ENCODE results near the gene CNTNAP2. TPM values are rescaled to one million over a fixed set of nuclear protein-coding genes. Genes with fewer than 3 reads are reported as not detected.

The CNTNAP2 gene
- total RNA-seq, 1 donor from 2014 or later, result 0.59 TPM

GRCh38 chr7:148163246-148163645 lies 2046.6 kb downstream of the CNTNAP2 start:
- TF ChIP-seq CTCF (IDR thresholded peaks at IDR 0.05), result no peak
- intact Hi-C loops (cut with DNase I), result no loop called here
- H3K27ac ChIP-seq, result no peak overlapping the region
- no peak overlapping the region for H3K4me3 ChIP-seq
- no peaks in the 10 kb centered on the region for H3K27me3 ChIP-seq (ENCODE audit: low read depth)
- H3K4me1 ChIP-seq, result no peaks in the 10 kb centered on the region
- no peaks in the 10 kb centered on the region for H3K36me3 ChIP-seq
- no peak for DNase-seq
- ATAC-seq, result no peak
- no peaks in the 10 kb centered on the region for H3K9me3 ChIP-seq

GRCh38 chr7:148172920-148173319 lies 2056.3 kb downstream of the CNTNAP2 start:
- Histone ChIP-seq H3K4me1 (no peaks in the 10 kb centered on the region), H3K9me3 (no peaks in the 10 kb centered on the region), H3K4me3 (no peak overlapping the region), H3K36me3 (no peaks in the 10 kb centered on the region), H3K27ac (no peak overlapping the region), H3K27me3 (ENCODE audit: low read depth) (no peaks in the 10 kb centered on the region)
- TF ChIP-seq CTCF (IDR thresholded peaks at IDR 0.05), result no peak
- intact Hi-C loops (cut with DNase I), result no loop called here
- ATAC-seq, result no peak
- no peak for DNase-seq

DNA sequence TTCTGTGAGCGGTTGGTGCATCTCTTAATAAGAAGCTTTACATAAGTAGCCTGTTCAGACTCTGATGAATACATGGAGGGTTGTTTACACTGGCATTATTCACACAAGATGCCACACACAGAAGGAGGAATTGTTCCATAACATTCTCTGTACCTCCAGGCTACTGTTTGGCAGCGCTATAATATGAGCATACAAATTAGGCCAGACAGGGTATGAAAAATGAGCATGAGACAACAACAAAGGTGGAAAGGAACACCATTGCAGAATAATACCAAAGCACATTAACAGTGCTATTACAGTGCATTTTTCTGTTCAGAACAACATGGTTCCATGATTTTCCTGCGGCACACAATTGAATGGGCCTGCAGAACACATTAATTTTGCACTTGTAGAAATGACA lies 2056.8 kb downstream of the CNTNAP2 start:
- H3K27ac ChIP-seq, result no peak overlapping the region
- intact Hi-C loops (cut with DNase I), result no loop called here
- no peak for TF ChIP-seq CTCF (IDR thresholded peaks at IDR 0.05)
- H3K9me3 ChIP-seq, result no peaks in the 10 kb centered on the region
- no peak overlapping the region for H3K4me3 ChIP-seq
- H3K36me3 ChIP-seq, result no peaks in the 10 kb centered on the region
- DNase-seq, result no peak
- no peaks in the 10 kb centered on the region for H3K27me3 ChIP-seq (ENCODE audit: low read depth)
- H3K4me1 ChIP-seq, result no peaks in the 10 kb centered on the region
- ATAC-seq, result no peak

GRCh38 chr7:148174376-148174775 lies 2057.8 kb downstream of the CNTNAP2 start:
- no peak for TF ChIP-seq CTCF (IDR thresholded peaks at IDR 0.05)
- Histone ChIP-seq H3K27ac (no peak overlapping the region), H3K4me1 (no peaks in the 10 kb centered on the region), H3K36me3 (no peaks in the 10 kb centered on the region), H3K27me3 (ENCODE audit: low read depth) (no peaks in the 10 kb centered on the region), H3K9me3 (no peaks in the 10 kb centered on the region), H3K4me3 (no peak overlapping the region)
- ATAC-seq, result no peak
- DNase-seq, result no peak
- intact Hi-C loops (cut with DNase I), result no loop called here

DNA sequence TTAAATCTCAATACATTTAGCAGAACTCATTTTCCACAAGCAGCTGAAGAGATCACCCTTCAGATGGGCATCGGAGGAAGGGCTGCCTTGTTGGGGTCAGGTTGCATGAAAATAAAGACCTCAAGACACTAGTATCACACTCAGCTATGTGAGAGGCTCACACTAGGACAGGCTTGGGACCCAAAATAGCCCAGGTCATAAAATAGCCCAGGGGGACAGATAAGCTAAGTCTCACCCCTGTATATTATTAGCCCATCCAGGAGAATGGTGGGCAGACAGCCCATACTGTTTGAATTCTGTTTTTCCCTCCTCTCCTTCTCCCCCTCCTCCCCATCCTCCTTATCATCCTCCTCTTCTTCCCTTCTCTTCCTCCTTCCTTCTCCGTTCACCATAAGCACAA lies 2058.9 kb downstream of the CNTNAP2 start:
- intact Hi-C loops (cut with DNase I), result no loop called here
- no peak for DNase-seq
- Histone ChIP-seq H3K4me3 (no peak overlapping the region), H3K4me1 (no peaks in the 10 kb centered on the region), H3K27me3 (ENCODE audit: low read depth) (no peaks in the 10 kb centered on the region), H3K27ac (no peak overlapping the region), H3K36me3 (no peaks in the 10 kb centered on the region), H3K9me3 (no peaks in the 10 kb centered on the region)
- TF ChIP-seq CTCF (IDR thresholded peaks at IDR 0.05), result no peak
- ATAC-seq, result no peak

GRCh38 chr7:148177972-148178371 lies 2061.4 kb downstream of the CNTNAP2 start:
- intact Hi-C loops (cut with DNase I), result no loop called here
- no peaks in the 10 kb centered on the region for H3K9me3 ChIP-seq
- H3K27me3 ChIP-seq (ENCODE audit: low read depth), result no peaks in the 10 kb centered on the region
- no peaks in the 10 kb centered on the region for H3K36me3 ChIP-seq
- no peak for TF ChIP-seq CTCF (IDR thresholded peaks at IDR 0.05)
- H3K4me3 ChIP-seq, result no peak overlapping the region
- no peaks in the 10 kb centered on the region for H3K4me1 ChIP-seq
- H3K27ac ChIP-seq, result no peak overlapping the region
- ATAC-seq, result no peak
- DNase-seq, result no peak

All from lower lobe of right lung (tissue), 2 donors.